ENCODE data around the gene SLC14A1.

- TF ChIP-seq EZH2 (IDR thresholded peaks at IDR 0.05), result no peak
- TF ChIP-seq POLR2AphosphoS5 (IDR thresholded peaks at IDR 0.05; ENCODE audit: borderline replicate concordance, low read depth, low read length), result no peak
- TF ChIP-seq FOXP2 (optimal IDR thresholded peaks at IDR 0.05; ENCODE audit: control extremely low read depth, extremely low read length, insufficient read depth), result no peak
Observed at GRCh38 chr18:45771587-45772480, 47.9 kb downstream of the SLC14A1 start.

Measured in SK-N-MC (cell line).